NCI-H1436 treated with DMSO at 0.1 percent for 48 hours (cell line): ENCODE measurements around the gene MS4A6E.
"Not testable (repeated sequence)": the region's sequence is repeated elsewhere in the genome, so short reads cannot be mapped to it uniquely, and the experiment has no call there.

Source experiments
- DNase-seq: peaks from one replicate; lab custom pipeline; 2025; lab: John Stamatoyannopoulos, UW

The MS4A6E gene

DNA sequence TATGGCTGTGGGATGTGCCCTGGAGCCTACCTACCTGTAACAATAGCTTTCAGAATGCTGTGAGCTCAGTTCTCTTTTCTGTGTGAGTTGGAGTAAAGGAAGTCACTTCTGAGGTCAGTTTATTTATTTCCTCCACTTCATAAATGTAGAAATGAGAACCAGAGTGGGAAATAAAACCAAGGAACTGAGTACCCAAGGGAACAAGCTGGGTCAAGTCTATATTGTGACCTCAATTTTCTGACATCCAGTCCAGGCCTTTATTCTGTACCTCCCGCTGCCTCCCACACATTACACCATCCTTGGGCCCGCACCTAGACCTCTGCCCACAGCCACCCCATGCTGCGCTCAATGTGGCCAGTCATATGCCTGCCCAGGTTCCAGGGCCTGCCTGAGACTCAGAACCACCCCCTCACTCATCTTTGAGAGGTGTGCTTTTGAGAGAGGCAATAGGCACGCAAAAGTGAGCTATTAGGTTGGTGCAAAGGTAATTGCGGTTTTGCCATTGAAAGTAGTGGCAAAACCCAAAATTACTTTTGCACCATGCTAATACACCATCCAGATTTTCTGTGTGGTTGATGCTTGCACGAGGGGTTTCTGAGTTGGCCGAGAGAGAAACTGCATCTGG is 9.8 kb downstream of the MS4A6E start:
- DNase-seq = no peak

DNA sequence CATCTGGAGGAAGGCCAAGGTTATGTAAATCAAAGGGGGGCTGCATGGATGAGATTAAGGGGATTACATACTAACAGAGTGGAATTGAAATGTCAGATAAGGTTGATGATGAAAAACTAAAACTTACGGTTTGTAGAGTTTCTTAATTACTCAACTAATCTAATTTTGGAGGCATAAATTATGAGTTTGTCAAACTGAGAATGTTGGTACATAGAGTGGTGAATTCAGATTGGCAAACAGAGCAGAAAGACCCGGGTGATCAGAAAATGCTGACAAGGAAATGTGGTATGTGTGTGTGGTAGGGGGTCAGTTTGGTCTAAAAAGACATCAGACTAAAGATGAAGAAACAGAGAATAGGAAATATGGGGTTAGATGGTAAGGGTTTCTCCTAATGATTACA is 11.0 kb downstream of the MS4A6E start:
- no peak for DNase-seq

DNA sequence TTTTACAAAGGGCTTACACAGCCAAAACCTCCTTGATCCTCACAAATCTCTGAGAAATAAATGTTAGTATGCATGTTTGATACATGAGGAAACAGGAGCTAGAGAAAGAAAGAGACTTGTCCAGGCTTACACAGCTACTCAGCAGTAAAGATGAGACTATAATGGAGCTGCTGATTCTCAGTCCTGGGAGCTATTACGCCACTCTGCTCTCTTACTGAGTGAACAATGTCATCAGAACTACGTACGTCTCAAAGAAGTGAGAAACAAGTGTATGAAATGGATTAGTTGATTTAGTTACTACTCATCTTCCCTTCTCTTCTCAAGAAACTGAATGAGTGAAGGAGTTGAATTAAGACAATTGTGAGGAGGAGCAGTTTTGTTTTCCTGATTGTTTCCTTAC is 12.3 kb downstream of the MS4A6E start:
- DNase-seq = no peak

DNA sequence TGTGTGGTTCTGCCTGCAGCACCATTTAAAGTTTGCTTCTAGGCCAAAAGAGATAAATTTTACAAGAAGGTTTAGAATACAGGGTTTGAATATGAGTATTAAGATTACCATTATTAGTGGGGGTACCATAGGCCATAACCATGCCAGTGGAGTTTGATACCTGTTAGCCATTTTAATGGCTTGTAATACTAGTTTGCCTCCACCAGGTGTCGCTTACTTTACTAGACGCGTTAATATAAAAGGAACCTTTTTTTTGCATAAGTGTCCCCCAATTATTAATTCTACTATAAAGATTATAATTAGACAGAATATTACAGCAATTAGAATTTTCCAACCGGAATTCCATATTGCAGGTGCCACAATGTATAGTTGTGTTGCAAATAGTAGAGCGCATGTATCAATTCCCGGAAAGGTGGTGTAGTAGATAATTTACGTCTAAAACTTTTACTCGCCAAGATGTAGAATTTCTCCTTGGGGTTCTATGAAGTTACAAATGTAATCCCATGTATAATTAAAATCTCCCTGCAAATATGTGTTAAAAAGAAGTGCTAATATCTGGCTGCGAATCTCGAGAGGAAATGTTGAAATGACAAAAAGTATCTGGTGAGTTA is 16.1 kb downstream of the MS4A6E start:
- no peak for DNase-seq

DNA sequence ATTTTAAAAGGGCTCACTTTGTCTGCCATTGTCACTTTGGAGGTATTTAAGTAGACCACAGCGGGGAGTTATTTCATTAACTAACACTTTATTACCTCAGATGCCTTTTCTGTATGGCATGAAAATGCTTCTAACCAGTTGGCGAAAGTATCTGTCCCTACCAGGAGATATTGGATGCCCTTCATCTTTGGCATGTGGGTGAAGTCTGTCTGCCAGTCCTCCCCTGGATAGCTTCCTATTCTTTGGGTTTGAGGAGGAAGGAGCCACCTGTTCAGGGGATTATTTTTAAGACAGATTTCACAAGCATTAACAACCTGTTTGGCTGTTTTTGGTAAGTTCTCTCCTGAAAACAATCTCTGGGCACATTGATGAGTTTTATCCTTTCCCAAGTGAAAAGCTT is 17.1 kb downstream of the MS4A6E start:
- no peak for DNase-seq

DNA sequence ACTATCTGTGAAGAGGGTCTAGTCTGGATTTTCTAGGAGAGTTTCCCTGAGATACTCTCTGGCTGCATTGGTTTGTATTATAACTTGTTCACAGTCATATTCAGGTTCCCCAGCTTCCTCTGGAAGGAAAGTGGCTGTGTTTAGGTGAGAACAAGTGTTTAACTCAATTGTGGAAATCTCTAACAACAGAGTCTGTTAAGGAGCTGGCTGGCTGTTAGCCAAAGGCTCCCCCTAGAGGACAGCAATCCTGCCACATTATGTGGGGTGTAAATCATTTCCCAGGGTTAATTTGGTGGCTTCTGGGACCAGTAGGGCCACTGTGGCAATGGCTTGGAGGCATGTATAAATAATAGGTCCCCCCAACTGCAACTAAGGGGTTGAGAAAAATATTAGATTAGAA is 18.4 kb downstream of the MS4A6E start:
- DNase-seq = no peak

DNA sequence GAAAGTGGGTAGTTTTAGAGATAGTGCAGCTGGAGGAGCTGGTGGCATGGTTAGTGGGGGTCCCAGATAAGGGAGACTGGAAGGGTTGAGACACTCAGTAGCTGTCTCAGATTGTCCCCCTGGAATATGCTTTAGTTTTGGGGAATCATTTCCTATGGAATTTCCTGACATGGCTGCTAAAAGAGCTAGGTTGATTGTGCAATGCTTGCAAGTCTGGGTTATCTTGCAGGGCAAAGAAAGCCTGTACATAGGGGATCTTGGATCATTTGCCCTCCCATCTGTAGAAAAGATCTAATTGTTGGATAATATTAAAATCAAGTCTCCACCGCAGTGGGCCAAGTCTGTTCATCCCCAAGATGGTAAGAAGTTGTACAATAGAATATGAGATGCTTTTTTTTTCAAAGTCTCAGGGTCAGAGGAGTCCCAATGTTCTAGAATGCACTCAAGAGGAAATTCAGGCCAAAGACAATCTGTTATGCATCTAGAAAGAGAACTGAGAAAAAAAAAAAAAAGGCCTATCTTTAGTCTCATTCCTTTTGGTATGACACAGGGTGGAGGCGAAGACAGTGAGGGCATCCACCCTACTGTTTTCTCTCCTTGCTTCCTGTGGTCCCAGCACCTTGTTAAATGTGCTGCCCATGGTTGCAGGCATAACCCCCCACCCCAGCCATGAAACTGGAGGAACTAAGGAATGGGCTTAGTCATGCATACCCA is 20.2 kb downstream of the MS4A6E start:
- DNase-seq = no peak

DNA sequence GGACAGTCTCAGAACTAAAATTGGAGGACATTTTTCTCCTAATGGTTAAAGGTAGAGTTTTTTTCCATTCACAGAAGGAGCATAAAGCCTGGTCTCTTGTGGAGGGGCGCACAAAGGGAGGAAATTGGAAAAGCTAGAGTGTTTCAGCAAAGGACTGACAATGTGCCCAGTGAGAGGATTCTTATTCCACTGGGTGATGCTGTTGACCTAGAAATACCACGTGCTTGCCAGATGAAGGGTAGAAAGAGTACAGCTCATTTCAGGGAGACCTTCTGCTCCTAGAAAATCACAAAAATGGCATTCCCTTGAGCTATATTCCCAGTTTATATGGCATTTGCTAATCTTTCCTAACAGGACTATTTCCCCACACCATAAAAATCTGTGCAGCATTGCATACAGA is 21.1 kb downstream of the MS4A6E start:
- DNase-seq = no peak

DNA sequence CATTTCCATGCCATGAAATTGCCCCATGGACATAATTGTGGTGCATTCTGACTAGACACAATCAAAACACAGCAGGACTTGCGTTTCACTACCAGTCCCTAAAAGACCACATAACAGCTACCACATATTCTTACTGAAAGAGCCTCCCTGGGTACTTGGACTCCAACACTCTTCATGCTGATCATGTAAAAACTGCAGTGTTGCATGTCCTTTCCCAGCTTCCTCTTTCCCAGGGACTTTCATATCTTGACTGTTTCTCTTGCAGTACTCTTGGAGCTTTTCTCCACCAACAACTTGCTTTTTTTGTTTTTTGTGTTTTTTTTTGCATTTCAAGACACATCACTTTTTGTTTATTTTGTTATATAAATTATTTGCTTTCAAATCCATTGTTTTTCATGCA is 22.9 kb downstream of the MS4A6E start:
- DNase-seq = no peak

DNA sequence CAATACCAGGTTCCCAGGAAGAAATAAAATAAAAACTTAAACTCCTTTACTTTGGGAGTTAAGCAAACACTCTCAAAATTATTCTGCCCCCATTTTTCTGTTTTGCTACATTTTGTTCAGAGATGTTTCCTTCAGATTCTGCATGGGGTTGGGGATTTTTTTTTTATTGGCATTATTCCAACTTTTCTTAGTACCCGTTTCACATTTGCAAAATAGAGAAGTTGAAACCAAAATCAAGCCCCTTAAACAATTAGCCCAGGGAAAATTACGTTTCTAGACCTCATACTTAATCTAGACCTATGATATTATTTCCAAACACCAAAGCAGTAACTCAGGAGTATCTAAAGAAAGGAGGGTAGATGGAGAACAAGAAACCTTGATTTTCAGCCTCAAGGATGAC is 30.7 kb downstream of the MS4A6E start:
- DNase-seq = no peak

DNA sequence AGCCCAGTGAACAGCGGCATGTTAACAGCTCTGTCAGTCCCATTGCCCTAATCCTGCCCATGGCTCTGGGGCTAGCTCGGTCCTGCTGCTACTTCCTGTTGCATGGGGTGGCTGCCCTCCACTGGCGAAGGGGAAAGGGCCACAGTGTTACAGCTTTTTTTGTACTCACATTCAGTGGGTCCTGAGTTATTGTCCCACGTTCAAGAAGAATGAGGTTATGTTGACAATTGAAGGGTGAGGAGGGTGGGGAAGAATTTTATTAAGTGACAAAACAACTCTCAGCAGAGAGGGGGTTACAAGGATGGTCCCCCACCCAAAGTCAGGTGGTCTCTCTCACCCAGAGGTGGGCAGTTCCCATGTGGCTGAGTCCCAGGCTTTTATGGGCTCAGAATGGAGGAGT is 33.6 kb downstream of the MS4A6E start:
- no peak for DNase-seq

DNA sequence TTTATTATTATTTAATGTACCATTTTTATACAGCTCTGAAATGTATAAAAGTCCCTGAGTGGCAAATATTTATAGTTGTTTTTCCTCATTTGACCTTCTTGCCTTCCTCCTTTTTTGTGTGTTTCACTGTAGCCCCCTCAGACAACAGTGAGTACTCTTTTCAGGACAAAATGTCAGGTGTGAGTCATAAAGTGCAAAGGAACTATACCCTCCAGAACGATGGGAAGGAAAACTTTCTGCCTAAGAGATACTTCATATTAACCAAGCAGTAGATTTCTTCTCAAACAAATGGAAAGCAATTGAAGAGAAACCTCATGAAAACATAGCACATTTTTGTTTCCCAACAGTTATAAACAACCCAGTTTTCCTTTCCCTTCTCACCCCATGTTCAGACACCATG is 35.2 kb downstream of the MS4A6E start:
- DNase-seq = no peak

DNA sequence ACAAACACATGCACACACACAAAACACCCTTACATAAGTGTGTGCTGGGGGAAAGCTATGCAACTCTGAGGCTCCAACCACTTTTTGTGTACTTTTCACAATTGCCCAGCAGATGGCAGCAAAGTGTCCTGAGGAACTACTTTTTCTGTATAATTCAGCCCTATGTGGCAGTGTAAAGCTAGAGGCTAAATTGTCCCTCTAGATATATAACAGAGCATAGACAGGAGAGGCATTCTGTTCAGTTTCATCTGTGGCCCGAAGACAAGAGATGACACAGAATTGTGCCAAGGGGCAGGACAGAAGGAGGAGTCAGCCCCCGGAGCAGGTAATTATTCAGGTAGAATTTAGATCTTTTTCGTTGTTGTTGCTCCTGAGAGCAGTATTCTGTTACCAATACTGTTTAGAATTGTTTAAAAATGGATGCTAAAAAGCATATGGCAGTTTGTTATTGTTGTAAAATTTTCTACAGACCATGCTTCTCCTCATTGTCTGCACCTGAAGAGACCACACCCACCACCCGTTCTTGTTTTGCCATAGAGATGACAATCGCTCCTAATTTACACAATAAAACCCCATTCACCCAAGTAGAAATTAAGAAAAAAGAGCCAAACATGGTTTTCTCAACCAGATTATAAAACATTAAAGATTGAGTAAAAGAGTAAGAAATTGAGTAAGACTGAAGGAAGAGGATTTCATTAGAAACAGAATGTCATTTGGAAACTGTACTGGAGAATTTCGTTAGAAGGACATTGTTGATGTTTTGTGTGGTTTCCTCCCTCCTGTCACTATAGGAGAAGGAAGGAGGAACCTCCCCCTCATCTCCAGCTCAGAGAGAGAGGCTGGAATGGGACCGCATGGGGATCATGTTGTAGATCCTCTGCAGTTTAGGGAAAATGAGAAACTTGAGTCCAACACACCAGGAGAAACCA is 36.8 kb downstream of the MS4A6E start:
- DNase-seq = no peak

DNA sequence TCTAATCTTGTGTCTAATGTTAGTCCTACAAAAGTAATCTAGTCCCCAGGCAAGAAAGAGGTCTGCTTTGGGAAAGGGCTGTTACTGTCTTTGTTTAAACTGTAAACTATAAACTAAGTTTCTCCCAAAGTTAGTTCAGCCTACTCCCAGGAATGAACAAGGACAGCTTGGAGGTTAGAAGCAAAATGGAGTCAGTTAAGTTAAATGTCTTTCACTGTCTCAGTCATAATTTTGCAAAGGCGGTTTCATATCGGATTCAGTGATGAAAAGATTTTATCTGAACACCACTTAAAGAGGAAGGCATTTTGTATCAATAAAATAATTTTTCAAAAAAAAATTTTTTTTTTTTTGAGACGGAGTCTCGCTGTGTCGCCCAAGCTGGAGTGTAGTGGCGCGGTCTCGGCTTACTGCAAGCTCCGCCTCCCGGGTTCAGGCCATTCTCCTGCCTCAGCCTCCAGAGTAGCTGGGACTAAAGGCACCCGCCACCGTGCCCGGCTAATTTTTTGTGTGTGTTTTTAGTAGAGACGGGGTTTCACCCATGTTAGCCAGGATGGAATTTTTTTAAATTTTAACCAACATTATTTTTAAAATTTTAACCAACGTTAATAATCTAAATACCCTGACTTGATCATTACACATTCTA is 39.3 kb downstream of the MS4A6E start:
- DNase-seq = not testable (repeated sequence)

DNA sequence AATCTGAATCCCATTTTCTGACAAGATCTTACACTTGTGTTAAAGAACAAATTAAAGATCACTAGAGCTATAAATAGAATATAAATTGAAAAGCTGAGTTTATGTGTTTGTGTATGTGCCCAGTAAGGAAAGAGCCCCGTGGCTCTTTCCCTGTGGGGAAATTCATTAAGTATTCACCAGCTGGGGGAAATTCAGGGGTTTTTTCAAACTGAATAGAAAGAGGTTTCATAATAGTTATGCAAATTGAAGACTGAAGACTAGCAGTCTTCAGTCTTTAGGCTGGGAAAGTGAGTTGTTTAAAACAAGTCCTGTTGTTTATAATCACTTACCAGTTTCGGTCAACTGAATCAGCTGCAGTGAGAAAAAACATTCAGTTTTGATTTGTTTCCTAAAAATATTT is 40.0 kb downstream of the MS4A6E start:
- no peak for DNase-seq

DNA sequence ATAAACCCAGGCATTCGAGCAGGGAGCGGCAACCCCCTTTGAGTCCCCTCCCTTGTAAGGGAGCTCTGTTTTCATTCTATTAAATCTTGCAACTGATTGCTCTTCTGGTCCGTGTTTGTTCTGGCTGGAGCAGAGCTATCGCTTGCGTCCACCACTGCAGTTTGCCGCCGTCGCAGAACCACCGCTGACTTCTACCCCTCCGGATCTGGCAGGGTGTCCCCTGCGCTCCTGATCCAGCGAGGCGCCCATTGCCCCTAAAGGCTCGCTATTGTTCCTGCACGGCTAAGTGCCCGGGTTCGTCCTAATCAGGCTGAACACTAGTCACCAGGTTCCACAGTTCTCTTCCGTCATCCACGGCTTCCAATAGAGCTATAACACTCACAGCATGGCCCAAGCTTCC is 40.8 kb downstream of the MS4A6E start:
- no peak for DNase-seq

DNA sequence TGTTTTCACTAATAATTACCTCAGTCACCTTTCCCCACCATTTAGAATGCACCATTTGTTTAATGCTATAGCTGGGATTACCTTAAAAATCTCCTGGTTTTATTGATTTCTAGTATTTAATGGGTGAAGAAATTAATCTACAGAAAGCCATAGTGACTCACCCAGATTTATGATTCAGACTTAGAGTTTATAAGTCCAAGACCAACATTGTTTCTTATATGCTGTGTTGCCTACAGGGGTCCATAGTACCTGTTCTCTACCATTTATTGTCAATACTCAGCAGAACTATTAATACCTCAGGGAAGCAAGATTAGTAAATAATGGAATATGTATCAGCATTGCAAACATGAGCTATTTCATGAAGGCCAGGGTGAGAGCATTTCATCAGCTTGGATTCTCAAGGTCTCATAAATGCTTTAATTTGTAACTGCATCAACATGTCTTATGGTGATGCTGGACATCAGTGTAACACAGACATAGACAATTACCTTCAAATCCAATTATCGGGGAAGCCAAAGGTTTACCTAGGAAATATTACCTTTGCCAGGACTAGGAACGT is 43.3 kb downstream of the MS4A6E start:
- no peak for DNase-seq

DNA sequence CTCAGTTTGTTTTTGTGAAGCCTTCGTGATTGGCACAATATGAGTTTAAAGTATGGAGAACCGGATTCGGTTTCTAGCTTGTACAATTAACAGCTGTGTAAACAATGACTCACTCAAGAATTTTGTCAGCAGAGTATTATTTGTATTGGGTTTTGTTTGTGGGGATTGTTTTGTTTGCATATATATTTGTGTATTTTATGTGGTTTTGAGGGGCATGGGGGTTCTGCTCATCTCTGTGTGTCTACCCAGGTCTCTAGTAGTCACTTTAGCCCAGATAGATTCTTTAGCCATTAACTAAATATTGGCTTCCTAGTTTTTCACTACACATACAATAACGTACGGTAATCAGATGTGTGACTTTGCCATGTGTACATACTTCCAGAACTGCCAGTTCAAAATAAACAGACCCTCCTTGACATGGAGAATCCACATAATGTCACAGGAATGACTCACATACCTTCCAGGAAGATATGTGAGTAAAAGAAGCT is 43.8 kb downstream of the MS4A6E start:
- no peak for DNase-seq

DNA sequence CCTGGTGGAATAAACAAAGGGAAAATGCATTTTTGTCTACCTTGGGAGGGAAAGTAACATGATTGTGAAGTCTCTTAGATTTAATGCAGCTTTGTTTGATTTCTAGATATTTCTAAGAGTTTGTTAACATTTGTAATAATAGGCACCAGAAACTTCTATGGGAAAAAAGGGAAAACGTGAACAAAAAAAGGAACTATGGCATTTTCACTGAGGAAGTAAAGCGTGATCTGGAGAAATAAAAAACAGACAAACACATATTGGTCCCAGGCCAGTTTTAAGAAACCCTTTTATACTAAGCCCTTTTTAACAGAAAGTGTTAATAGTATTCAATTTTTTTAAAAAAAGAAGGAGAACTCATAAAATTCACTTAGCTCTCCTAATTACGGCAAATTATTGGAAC is 44.3 kb downstream of the MS4A6E start:
- no peak for DNase-seq

DNA sequence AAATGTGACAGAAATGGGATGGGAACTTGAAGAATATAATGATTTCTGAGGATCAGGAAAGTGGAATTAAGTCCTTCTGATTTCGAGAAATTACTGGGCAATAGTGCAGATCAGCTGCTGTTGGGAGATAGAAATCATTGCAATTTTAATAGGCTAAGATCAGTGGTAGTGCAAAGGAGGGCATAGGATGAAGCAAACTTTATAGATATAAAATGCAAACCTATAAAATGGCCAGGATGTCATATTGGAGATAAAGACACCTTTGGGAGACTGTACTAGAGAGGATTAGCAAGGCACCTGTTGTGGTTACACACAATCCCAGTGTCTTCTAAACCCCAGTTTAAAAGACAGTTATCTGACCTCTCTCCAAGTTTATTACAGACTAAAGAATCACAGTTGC is 44.8 kb downstream of the MS4A6E start:
- no peak for DNase-seq

DNA sequence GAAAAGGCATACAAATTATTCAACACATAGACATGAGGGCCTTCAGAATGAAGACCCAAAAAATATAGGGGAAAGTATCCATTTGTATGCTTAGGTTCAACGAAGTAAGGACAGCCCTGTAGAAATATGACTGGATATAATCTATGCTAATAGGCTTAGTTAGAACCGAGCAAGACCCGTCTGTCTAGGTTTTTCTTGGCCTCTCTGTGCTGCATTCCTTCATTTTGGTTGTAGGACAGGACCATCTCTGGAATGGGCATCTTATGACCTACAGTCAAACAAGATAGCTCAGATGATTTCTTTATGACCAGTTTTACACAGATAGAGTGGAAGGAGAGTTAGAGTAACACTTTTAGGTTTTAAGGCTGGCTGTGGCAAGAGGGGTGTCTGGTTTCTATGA is 45.7 kb downstream of the MS4A6E start:
- DNase-seq = no peak

DNA sequence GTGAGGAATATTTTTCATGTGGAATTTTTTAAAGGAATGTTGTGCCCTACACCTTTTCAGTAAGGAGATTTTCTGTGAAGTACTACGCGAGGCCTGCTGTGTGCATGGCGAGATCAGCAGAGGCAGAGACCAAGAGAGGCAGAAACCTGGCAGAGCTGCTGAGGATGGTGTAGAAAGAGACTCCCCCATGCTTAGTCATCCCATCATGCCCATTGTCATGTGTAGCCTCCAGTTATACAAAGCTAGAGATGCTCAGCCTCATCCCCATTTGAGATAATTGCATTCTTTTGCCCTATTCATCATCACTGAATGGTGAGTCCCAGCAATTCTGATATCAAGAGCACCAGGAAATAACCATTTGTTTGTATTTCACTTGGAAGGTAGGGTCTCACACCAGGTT is 48.3 kb downstream of the MS4A6E start:
- no peak for DNase-seq
